Panc1 (cell line): ENCODE measurements around the gene RIN1. TPM values are rescaled to one million over a fixed set of nuclear protein-coding genes. Genes with fewer than 3 reads are reported as not detected.

Experiments
- ATAC-seq: fragments of 200-7000 bp; cut with Tn5 transposase; 2 replicates; pipeline ENCODE4 v1.9.1; 2020; ENCODE audit warnings: mild to moderate bottlenecking, moderate library complexity
- BruUV-seq: library from RNA; stranded (reverse); fragments of 400-500 nt; replicated peaks from 2 replicates; lab custom pipeline; 2021; lab: Mats Ljungman, UMichigan
- CTCF ChIA-PET: fragments of 300-600 bp; sonication (Branson Sonifier 250); formaldehyde crosslinking; loops from one replicate; lab custom pipeline; 2022; ENCODE audit warnings: antibody characterized with exemption; lab: Charles Lee
- POLR2A ChIA-PET: fragments of 300-600 bp; sonication (Branson Sonifier 250); formaldehyde crosslinking; loops from one replicate; lab custom pipeline; 2022; ENCODE audit warnings: antibody characterized with exemption; lab: Charles Lee
- DNase-seq: peaks from one replicate; pipeline ENCODE4 v3.0.0-alpha.2; 2010; ENCODE audit warnings: low read depth, low spot score
- H3K27ac ChIP-seq: 2 replicates; pipeline ENCODE4 v1.5.1; 2011; ENCODE audit warnings: mild to moderate bottlenecking, low read length, inconsistent platforms
- H3K27me3 ChIP-seq: fragments of 200-500 bp; sonication (Bioruptor generic); 2 replicates; pipeline ENCODE4 v1.6.0; 2014; ENCODE audit warnings: low read length, inconsistent platforms; ENCODE audit not compliant: control insufficient read depth, insufficient read depth
- H3K36me3 ChIP-seq: fragments of 200-500 bp; sonication (Bioruptor generic); 2 replicates; pipeline ENCODE4 v1.5.1; 2014; ENCODE audit warnings: inconsistent platforms, mild to moderate bottlenecking, low read length, moderate library complexity; ENCODE audit not compliant: control insufficient read depth, insufficient read depth
- H3K4me1 ChIP-seq: 2 replicates; pipeline ENCODE4 v1.5.1; 2011; ENCODE audit warnings: inconsistent platforms, mild to moderate bottlenecking, low read length, moderate library complexity; ENCODE audit not compliant: control insufficient read depth, insufficient read depth
- H3K4me3 ChIP-seq, 2 experiments: 2 replicates each; pipeline ENCODE4 v1.5.1; 2011 to 2012; ENCODE audit warnings: low read depth in 2 of 2, low read length in 2 of 2, mild to moderate bottlenecking in 2 of 2, inconsistent platforms in 1 of 2, moderate library complexity in 1 of 2
- H3K9me3 ChIP-seq: fragments of 200-500 bp; sonication (Bioruptor generic); 2 replicates; pipeline ENCODE4 v1.5.1; 2014; ENCODE audit warnings: low read depth, mild to moderate bottlenecking, inconsistent platforms, low read length, moderate library complexity; ENCODE audit not compliant: control insufficient read depth, insufficient read depth
- CTCF ChIP-seq: fragments of 450-650 bp; IDR thresholded peaks from 2 replicates; pipeline ENCODE4 v1.5.1; 2017; ENCODE audit warnings: mild to moderate bottlenecking
- POLR2AphosphoS5 ChIP-seq: IDR thresholded peaks from 2 replicates; pipeline ENCODE4 v1.6.1; 2012; ENCODE audit warnings: mild to moderate bottlenecking, low read depth, low read length, moderate library complexity
- REST ChIP-seq, 2 experiments: IDR thresholded peaks; 2 replicates each; pipeline ENCODE4 v1.6.1; 2011 to 2012; ENCODE audit warnings: low read depth in 2 of 2, control low read depth in 1 of 2, low read length in 1 of 2, mild to moderate bottlenecking in 1 of 2, moderate library complexity in 1 of 2; ENCODE audit not compliant: insufficient read depth in 1 of 2
- SIN3A ChIP-seq: IDR thresholded peaks from 2 replicates; pipeline ENCODE4 v1.6.1; 2012; ENCODE audit warnings: low read depth, mild to moderate bottlenecking, low read length, moderate library complexity, borderline replicate concordance; ENCODE audit not compliant: insufficient read depth
- TCF7L2 ChIP-seq: IDR thresholded peaks from 2 replicates; pipeline ENCODE4 v1.6.1; 2011; ENCODE audit warnings: mild to moderate bottlenecking, low read depth, low read length, inconsistent platforms
- in situ Hi-C: cut with HindIII; loops from 2 replicates; pipeline ENCODE4 v1.10.0; 2016; ENCODE audit warnings: low sequenced_read_pairs, low pct_unique_long_range_greater_than_20kb
- intact Hi-C: fragments of 100-400 bp; cut with micrococcal nuclease; formaldehyde crosslinking; loops from one replicate; pipeline ENCODE4 v1.10.0; 2022; ENCODE audit not compliant: unreplicated experiment
- total RNA-seq: library from RNA; stranded (reverse); gene quantifications from one replicate; pipeline ENCODE4 v1.2.1, GENCODE V29; 2021; ENCODE audit not compliant: unreplicated experiment

RIN1 gene
- total RNA-seq, 1 experiment from 2014 or later: 21.7 TPM

GRCh38 chr11:66283461-66284105, 52.7 kb downstream of the RIN1 start:
- no TSS peak for BruUV-seq
- H3K27me3 ChIP-seq: no peaks in the 10 kb centered on the region
- H3K9me3 ChIP-seq: no peaks in the 10 kb centered on the region
- no peak overlapping the region for H3K27ac ChIP-seq
- ChIA-PET POLR2A (interaction anchor here (0.7 kb wide), 1 partner anchor 29 kb away, joined by 3 read pairs; no protein-coding TSS in a partner anchor), CTCF (interaction anchor here (0.6 kb wide), 1 partner anchor 470 kb away, joined by 8 read pairs; no protein-coding TSS in a partner anchor)
- no peak for ATAC-seq
- no peak for TF ChIP-seq SIN3A
- no peak for DNase-seq
- no peak overlapping the region for H3K4me3 ChIP-seq
- in situ Hi-C loops (no loop called here), intact Hi-C loops (no loop called here)
- H3K36me3 ChIP-seq: no peaks in the 10 kb centered on the region; the same call in none of the 2 replicates
- peaks cover 42% of the 10 kb centered on the region for H3K4me1 ChIP-seq

- TF ChIP-seq TCF7L2 (no peak), POLR2AphosphoS5 (peak; percentile 68; the same call in 1 of the 2 replicates), SIN3A (no peak), REST (IDR thresholded peaks at IDR 0.05; ENCODE audit: insufficient read depth in 1 of 2, low read depth in 2 of 2, low read length in 1 of 2) (0 out of 4 replicates have a peak, but pooled peaks of 1 of the 2 experiments have one; percentile 63), CTCF (peak; percentile 99)
- in situ Hi-C loops: no loop called here
- BruUV-seq: no TSS peak
- ATAC-seq: peak; percentile 85
- Histone ChIP-seq H3K27me3 (no peaks in the 10 kb centered on the region), H3K4me3 (no peak overlapping the region), H3K9me3 (no peaks in the 10 kb centered on the region), H3K4me1 (peaks cover 35% of the 10 kb centered on the region), H3K36me3 (no peaks in the 10 kb centered on the region; the same call in 1 of the 2 replicates), H3K27ac (no peak overlapping the region)
- ChIA-PET POLR2A (no interaction called here), CTCF (interaction anchor here (0.5 to 1.5 kb wide), 4 partner anchors 24 to 291 kb away, joined by 3 read pairs; no protein-coding TSS in a partner anchor)
- DNase-seq: peak; percentile 51
- intact Hi-C loops: no loop called here
These were observed 53.5 kb downstream of the RIN1 start for GRCh38 chr11:66282468-66283455.

Other genes with a start within 250 kb of the RIN1 start
- 85.1 TPM for gene KLC2, start 78.7 kb downstream of the RIN1 start, total RNA-seq
- 256 TPM for gene RAB1B, start 67.8 kb downstream of the RIN1 start, total RNA-seq
- gene CNIH2, start 58.3 kb downstream of the RIN1 start, total RNA-seq: 9.3 TPM
- gene YIF1A, start 47.3 kb downstream of the RIN1 start, total RNA-seq: 196 TPM
- gene TMEM151A, start 44.5 kb downstream of the RIN1 start, total RNA-seq: 11.0 TPM
- 0.15 TPM for gene CD248, start 19.4 kb downstream of the RIN1 start, total RNA-seq
- gene BRMS1, start 8.7 kb upstream of the RIN1 start, total RNA-seq: 80.5 TPM
- gene B4GAT1, start 11.2 kb upstream of the RIN1 start, total RNA-seq: 29.3 TPM
- 28.3 TPM for gene SLC29A2, start 35.3 kb upstream of the RIN1 start, total RNA-seq
- gene NPAS4, start 84.6 kb upstream of the RIN1 start, total RNA-seq: 0.08 TPM
- 158 TPM for gene MRPL11, start 102.4 kb upstream of the RIN1 start, total RNA-seq
- gene PELI3, start 130.5 kb upstream of the RIN1 start, total RNA-seq: 9.1 TPM
- gene DPP3, start 144.0 kb upstream of the RIN1 start, total RNA-seq: 180 TPM
- gene BBS1, start 174.2 kb upstream of the RIN1 start, total RNA-seq: 26.9 TPM
- 29.5 TPM for gene ZDHHC24, start 209.6 kb upstream of the RIN1 start, total RNA-seq
- 0.13 TPM for gene ACTN3, start 210.5 kb upstream of the RIN1 start, total RNA-seq
- gene CTSF, start 232.2 kb upstream of the RIN1 start, total RNA-seq: 28.7 TPM